C4-2B (cell line): Measurements from ENCODE around the gene GPBP1.

Experiments
- CTCF ChIP-seq: fragments of 450-650 bp; conservative IDR thresholded peaks from 2 replicates; pipeline ENCODE4 v1.5.1; 2017; ENCODE audit warnings: mild to moderate bottlenecking
- ZFX ChIP-seq: fragments of 450-650 bp; IDR thresholded peaks from 2 replicates; pipeline ENCODE4 v1.6.1; 2017

GRCh38 chr5:57280853-57281252 lies 107.0 kb downstream of the GPBP1 start:
- no peak for TF ChIP-seq ZFX
- no peak for TF ChIP-seq CTCF
